ENCODE measurements around the gene USP24.

USP24 gene

GRCh38 chr1:55070293-55071164, 144.6 kb downstream of the USP24 start:
- DNase-seq (ENCODE audit: low read depth in 2 of 2) = no peak

- no peak for DNase-seq (ENCODE audit: low read depth in 2 of 2)
Observed at GRCh38 chr1:55069280-55069679, 145.9 kb downstream of the USP24 start.

GRCh38 chr1:55068638-55069037, 146.5 kb downstream of the USP24 start:
- DNase-seq (ENCODE audit: low read depth in 2 of 2) = no peak

- no peak for DNase-seq (ENCODE audit: low read depth in 2 of 2)
Observed at GRCh38 chr1:55067914-55068313, 147.2 kb downstream of the USP24 start.

- no peak for DNase-seq (ENCODE audit: low read depth in 2 of 2)
Observed at GRCh38 chr1:55067022-55067778, 148.0 kb downstream of the USP24 start.

GRCh38 chr1:55065648-55066047, 149.5 kb downstream of the USP24 start:
- DNase-seq (ENCODE audit: low read depth in 2 of 2) = no peak

- no peak for DNase-seq (ENCODE audit: low read depth in 2 of 2)
Observed at GRCh38 chr1:55064861-55065263, 150.3 kb downstream of the USP24 start.

- DNase-seq (ENCODE audit: low read depth in 2 of 2) = no peak
Observed at GRCh38 chr1:55064071-55064581, 151.0 kb downstream of the USP24 start.

- no peak for DNase-seq (ENCODE audit: low read depth in 2 of 2)
Observed at GRCh38 chr1:55063577-55063942, 151.6 kb downstream of the USP24 start.

GRCh38 chr1:55062801-55063576, 152.2 kb downstream of the USP24 start:
- no peak for DNase-seq (ENCODE audit: low read depth in 2 of 2)

- DNase-seq (ENCODE audit: low read depth in 2 of 2) = no peak
Observed at GRCh38 chr1:55061706-55062321, 153.3 kb downstream of the USP24 start.

- no peak for DNase-seq (ENCODE audit: low read depth in 2 of 2)
Observed at GRCh38 chr1:55061000-55061705, 154.0 kb downstream of the USP24 start.

GRCh38 chr1:55060133-55060999, 154.8 kb downstream of the USP24 start:
- DNase-seq (ENCODE audit: low read depth in 2 of 2) = no peak

GRCh38 chr1:55059302-55060132, 155.6 kb downstream of the USP24 start:
- no peak for DNase-seq (ENCODE audit: low read depth in 2 of 2)

- DNase-seq (ENCODE audit: low read depth in 2 of 2) = no peak
Observed at GRCh38 chr1:55057956-55058298, 157.2 kb downstream of the USP24 start.

- no peak for DNase-seq (ENCODE audit: low read depth in 2 of 2)
Observed at GRCh38 chr1:55057270-55057955, 157.8 kb downstream of the USP24 start.

GRCh38 chr1:55056632-55056992, 158.6 kb downstream of the USP24 start:
- DNase-seq (ENCODE audit: low read depth in 2 of 2) = no peak

- DNase-seq (ENCODE audit: low read depth in 2 of 2) = no peak
Observed at GRCh38 chr1:55055951-55056631, 159.1 kb downstream of the USP24 start.

Data from fibroblast of skin of left biceps (primary cell).